WTC11 (cell line): Measurements from ENCODE around the gene RASGRP2. TPM values are rescaled to one million over a fixed set of nuclear protein-coding genes. Genes with fewer than 3 reads are reported as not detected.

Experiments
- ATAC-seq: fragments of 200-7000 bp; cut with Tn5 transposase; 2 replicates; pipeline ENCODE4 v1.10.0; 2021; ENCODE audit warnings: mild to moderate bottlenecking, moderate library complexity
- CTCF ChIA-PET: fragments of 300-600 bp; sonication (Branson Sonifier 250); formaldehyde crosslinking; loops from one replicate; lab custom pipeline; 2021; ENCODE audit warnings: antibody characterized with exemption; lab: Charles Lee
- POLR2A ChIA-PET: fragments of 350-600 bp; sonication (Branson Sonifier 250); formaldehyde crosslinking; loops from one replicate; lab custom pipeline; 2021; ENCODE audit warnings: antibody characterized with exemption; lab: Charles Lee
- DNase-seq: peaks from one replicate; pipeline ENCODE4 v3.0.0; 2021; ENCODE audit warnings: low spot score
- H3K27ac Mint-ChIP-seq: 2 replicates; pipeline ENCODE4 v1.8.0; 2021; ENCODE audit warnings: mixed read lengths
- H3K27me3 Mint-ChIP-seq: 2 replicates; pipeline ENCODE4 v1.8.0; 2021; ENCODE audit warnings: low read depth, mild to moderate bottlenecking, moderate library complexity, mixed read lengths
- H3K36me3 Mint-ChIP-seq: 2 replicates; pipeline ENCODE4 v1.8.0; 2021; ENCODE audit warnings: mixed read lengths
- H3K4me1 Mint-ChIP-seq: 2 replicates; pipeline ENCODE4 v1.8.0; 2022; ENCODE audit warnings: mixed read lengths
- H3K4me3 Mint-ChIP-seq: 2 replicates; pipeline ENCODE4 v1.8.0; 2021; ENCODE audit warnings: mild to moderate bottlenecking, moderate library complexity, mixed read lengths
- H3K9me3 Mint-ChIP-seq: 2 replicates; pipeline ENCODE4 v1.8.0; 2021; ENCODE audit warnings: mixed read lengths
- ELF4 ChIP-seq: sonication (generic); formaldehyde crosslinking; IDR thresholded peaks from 2 replicates; pipeline ENCODE4 v1.8.1; 2022; ENCODE audit warnings: low read depth, mild to moderate bottlenecking, moderate library complexity, missing genetic modification reagents
- EMX1 ChIP-seq: fragments of 250-450 bp; sonication (Bioruptor Pico); IDR thresholded peaks from 2 replicates; pipeline ENCODE4 v1.8.0; 2021; ENCODE audit warnings: mild to moderate bottlenecking
- ETV6 ChIP-seq: sonication (generic); formaldehyde crosslinking; IDR thresholded peaks from 2 replicates; pipeline ENCODE4 v1.8.1; 2022; ENCODE audit warnings: mild to moderate bottlenecking, missing genetic modification reagents
- FOXJ3 ChIP-seq: sonication (generic); formaldehyde crosslinking; IDR thresholded peaks from 2 replicates; pipeline ENCODE4 v1.9.0; 2021; ENCODE audit warnings: missing genetic modification reagents, mild to moderate bottlenecking, borderline replicate concordance
- GTF2I ChIP-seq: fragments of 250-450 bp; sonication (Bioruptor Pico); conservative IDR thresholded peaks from 2 replicates; pipeline ENCODE4 v1.4.0; 2021; ENCODE audit warnings: mild to moderate bottlenecking
- RORB ChIP-seq: fragments of 250-450 bp; sonication (Bioruptor Pico); IDR thresholded peaks from 2 replicates; pipeline ENCODE4 v1.9.0; 2021; ENCODE audit warnings: mild to moderate bottlenecking
- SMAD4 ChIP-seq: sonication (generic); formaldehyde crosslinking; IDR thresholded peaks from 2 replicates; pipeline ENCODE4 v1.8.0; 2022; ENCODE audit warnings: mild to moderate bottlenecking, missing genetic modification reagents
- SP1 ChIP-seq: sonication (generic); formaldehyde crosslinking; conservative IDR thresholded peaks from 2 replicates; pipeline ENCODE4 v1.8.1; 2022; ENCODE audit warnings: missing genetic modification reagents
- ZNF121 ChIP-seq: sonication (generic); formaldehyde crosslinking; IDR thresholded peaks from 2 replicates; pipeline ENCODE4 v1.8.0; 2023; ENCODE audit warnings: missing genetic modification reagents
- ZNF317 ChIP-seq: sonication (generic); formaldehyde crosslinking; IDR thresholded peaks from 2 replicates; pipeline ENCODE4 v1.8.1; 2023; ENCODE audit warnings: low read depth, mild to moderate bottlenecking, moderate library complexity, missing genetic modification reagents, borderline replicate concordance
- ZNF423 ChIP-seq: fragments of 250-450 bp; sonication (Bioruptor Pico); IDR thresholded peaks from 2 replicates; pipeline ENCODE4 v2.1.2; 2022; ENCODE audit warnings: mild to moderate bottlenecking, moderate library complexity
- total RNA-seq: library from RNA; stranded (reverse); gene quantifications from 3 replicates; pipeline ENCODE4 v1.2.3, GENCODE V29; 2021
- TF ChIP-seq, protein P1 (sequence below): sonication (generic); formaldehyde crosslinking; IDR thresholded peaks from 2 replicates; pipeline ENCODE4 v1.8.0; 2022; ENCODE audit warnings: mild to moderate bottlenecking, missing genetic modification reagents
- TF ChIP-seq, protein P2 (sequence below): sonication (generic); formaldehyde crosslinking; conservative IDR thresholded peaks from 2 replicates; pipeline ENCODE4 v1.8.1; 2022; ENCODE audit warnings: mild to moderate bottlenecking, missing genetic modification reagents
- TF ChIP-seq, protein P3 (sequence below): fragments of 250-450 bp; sonication (Bioruptor Pico); IDR thresholded peaks from 2 replicates; pipeline ENCODE4 v1.9.0; 2021; ENCODE audit warnings: mild to moderate bottlenecking
- TF ChIP-seq, protein P4 (sequence below): sonication (generic); formaldehyde crosslinking; IDR thresholded peaks from 2 replicates; pipeline ENCODE4 v1.8.1; 2022; ENCODE audit warnings: mild to moderate bottlenecking, moderate library complexity, missing genetic modification reagents
- TF ChIP-seq, protein P5 (sequence below): fragments of 250-450 bp; sonication (Bioruptor Pico); IDR thresholded peaks from 2 replicates; pipeline ENCODE4 v1.9.0; 2021; ENCODE audit warnings: moderate library complexity, mild to moderate bottlenecking, inconsistent platforms, borderline replicate concordance
- TF ChIP-seq, protein P6 (sequence below): sonication (generic); formaldehyde crosslinking; IDR thresholded peaks from 2 replicates; pipeline ENCODE4 v1.8.0; 2022; ENCODE audit warnings: mild to moderate bottlenecking, missing genetic modification reagents
- TF ChIP-seq, protein P7 (sequence below): fragments of 200-600 bp; IDR thresholded peaks from 2 replicates; pipeline ENCODE4 v1.8.0; 2022; ENCODE audit warnings: antibody characterized with exemption
- TF ChIP-seq, protein P8 (sequence below): sonication (generic); formaldehyde crosslinking; IDR thresholded peaks from 2 replicates; pipeline ENCODE4 v1.8.1; 2023; ENCODE audit warnings: mild to moderate bottlenecking, moderate library complexity, missing genetic modification reagents

The RASGRP2 gene
- total RNA-seq, 1 experiment from 2014 or later = 31.9 TPM

DNA sequence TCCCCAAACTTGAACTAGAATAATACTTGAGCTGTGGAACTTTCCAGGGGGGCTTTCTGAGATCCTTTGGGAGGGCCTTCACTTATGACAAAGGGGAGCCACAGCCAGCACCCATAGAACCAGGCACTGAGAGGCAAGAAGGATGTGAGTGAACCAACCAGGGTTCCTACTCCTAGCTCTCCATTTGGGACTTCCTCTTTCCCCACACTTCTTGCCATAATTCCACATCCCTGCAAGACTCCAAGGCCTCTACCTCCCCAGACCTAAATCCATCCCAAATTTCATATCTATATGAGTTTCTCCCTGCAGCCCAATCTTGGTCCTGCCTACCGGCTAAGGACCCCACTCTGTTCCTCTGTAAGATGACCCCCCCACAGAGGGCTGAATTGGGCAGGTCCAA lies 52.4 kb downstream of the RASGRP2 start (continued):
- TF ChIP-seq, protein P1, sequence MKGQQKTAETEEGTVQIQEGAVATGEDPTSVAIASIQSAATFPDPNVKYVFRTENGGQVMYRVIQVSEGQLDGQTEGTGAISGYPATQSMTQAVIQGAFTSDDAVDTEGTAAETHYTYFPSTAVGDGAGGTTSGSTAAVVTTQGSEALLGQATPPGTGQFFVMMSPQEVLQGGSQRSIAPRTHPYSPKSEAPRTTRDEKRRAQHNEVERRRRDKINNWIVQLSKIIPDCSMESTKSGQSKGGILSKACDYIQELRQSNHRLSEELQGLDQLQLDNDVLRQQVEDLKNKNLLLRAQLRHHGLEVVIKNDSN (CRISPR knock-in tag) = no peak
- TF ChIP-seq, protein P2, sequence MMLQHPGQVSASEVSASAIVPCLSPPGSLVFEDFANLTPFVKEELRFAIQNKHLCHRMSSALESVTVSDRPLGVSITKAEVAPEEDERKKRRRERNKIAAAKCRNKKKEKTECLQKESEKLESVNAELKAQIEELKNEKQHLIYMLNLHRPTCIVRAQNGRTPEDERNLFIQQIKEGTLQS = no peak
- TF ChIP-seq ELF4 (CRISPR knock-in tag) = no peak
- TF ChIP-seq, all 79 proteins: peak for 0

DNA sequence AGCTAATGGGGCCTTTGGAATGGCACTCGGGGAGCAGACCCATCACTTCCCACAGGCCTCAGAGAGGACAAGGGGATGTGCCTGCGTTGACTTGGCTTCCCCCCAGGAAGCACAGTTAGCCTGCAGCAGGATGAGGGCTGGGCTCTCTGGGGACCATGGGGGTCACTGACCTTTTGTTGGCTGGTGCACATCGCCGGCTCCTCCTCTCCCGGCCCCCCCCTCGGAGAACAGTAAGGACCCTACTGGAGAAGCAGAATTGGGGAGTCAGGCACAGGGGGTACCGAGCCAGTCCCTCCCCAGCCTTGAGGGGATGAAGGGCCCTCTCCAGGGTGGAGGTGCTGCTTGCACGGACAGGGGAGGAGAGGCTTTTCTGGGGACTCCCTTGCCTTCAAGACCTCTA lies 53.7 kb downstream of the RASGRP2 start:
- Mint-ChIP-seq H3K36me3 (no peaks in the 10 kb centered on the region), H3K4me1 (peaks cover 35% of the 10 kb centered on the region), H3K27ac (no peak overlapping the region), H3K27me3 (peaks cover 47% of the 10 kb centered on the region), H3K4me3 (no peak overlapping the region), H3K9me3 (no peaks in the 10 kb centered on the region)
- DNase-seq (no peak), ATAC-seq (no peak)
- ChIA-PET CTCF (interaction anchor here (0.5 to 2.4 kb wide), 6 partner anchors 14 to 64 kb away, joined by 3 to 76 read pairs (median 4); no protein-coding TSS in a partner anchor), POLR2A (no interaction called here)
- TF ChIP-seq EMX1 (CRISPR knock-in tag) (no peak), ZNF317 (CRISPR knock-in tag) (no peak), SP1 (CRISPR knock-in tag) (no peak), ZNF121 (no peak), RORB (no peak), GTF2I (CRISPR knock-in tag) (no peak)
- TF ChIP-seq, protein P3, sequence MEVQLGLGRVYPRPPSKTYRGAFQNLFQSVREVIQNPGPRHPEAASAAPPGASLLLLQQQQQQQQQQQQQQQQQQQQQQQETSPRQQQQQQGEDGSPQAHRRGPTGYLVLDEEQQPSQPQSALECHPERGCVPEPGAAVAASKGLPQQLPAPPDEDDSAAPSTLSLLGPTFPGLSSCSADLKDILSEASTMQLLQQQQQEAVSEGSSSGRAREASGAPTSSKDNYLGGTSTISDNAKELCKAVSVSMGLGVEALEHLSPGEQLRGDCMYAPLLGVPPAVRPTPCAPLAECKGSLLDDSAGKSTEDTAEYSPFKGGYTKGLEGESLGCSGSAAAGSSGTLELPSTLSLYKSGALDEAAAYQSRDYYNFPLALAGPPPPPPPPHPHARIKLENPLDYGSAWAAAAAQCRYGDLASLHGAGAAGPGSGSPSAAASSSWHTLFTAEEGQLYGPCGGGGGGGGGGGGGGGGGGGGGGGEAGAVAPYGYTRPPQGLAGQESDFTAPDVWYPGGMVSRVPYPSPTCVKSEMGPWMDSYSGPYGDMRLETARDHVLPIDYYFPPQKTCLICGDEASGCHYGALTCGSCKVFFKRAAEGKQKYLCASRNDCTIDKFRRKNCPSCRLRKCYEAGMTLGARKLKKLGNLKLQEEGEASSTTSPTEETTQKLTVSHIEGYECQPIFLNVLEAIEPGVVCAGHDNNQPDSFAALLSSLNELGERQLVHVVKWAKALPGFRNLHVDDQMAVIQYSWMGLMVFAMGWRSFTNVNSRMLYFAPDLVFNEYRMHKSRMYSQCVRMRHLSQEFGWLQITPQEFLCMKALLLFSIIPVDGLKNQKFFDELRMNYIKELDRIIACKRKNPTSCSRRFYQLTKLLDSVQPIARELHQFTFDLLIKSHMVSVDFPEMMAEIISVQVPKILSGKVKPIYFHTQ (CRISPR knock-in tag) = no peak
- TF ChIP-seq, protein P4, sequence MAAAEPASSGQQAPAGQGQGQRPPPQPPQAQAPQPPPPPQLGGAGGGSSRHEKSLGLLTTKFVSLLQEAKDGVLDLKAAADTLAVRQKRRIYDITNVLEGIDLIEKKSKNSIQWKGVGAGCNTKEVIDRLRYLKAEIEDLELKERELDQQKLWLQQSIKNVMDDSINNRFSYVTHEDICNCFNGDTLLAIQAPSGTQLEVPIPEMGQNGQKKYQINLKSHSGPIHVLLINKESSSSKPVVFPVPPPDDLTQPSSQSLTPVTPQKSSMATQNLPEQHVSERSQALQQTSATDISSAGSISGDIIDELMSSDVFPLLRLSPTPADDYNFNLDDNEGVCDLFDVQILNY = no peak
- TF ChIP-seq, protein P5, sequence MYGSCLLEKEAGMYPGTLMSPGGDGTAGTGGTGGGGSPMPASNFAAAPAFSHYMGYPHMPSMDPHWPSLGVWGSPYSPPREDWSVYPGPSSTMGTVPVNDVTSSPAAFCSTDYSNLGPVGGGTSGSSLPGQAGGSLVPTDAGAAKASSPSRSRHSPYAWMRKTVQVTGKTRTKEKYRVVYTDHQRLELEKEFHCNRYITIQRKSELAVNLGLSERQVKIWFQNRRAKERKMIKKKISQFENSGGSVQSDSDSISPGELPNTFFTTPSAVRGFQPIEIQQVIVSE (CRISPR knock-in tag) = no peak

DNA sequence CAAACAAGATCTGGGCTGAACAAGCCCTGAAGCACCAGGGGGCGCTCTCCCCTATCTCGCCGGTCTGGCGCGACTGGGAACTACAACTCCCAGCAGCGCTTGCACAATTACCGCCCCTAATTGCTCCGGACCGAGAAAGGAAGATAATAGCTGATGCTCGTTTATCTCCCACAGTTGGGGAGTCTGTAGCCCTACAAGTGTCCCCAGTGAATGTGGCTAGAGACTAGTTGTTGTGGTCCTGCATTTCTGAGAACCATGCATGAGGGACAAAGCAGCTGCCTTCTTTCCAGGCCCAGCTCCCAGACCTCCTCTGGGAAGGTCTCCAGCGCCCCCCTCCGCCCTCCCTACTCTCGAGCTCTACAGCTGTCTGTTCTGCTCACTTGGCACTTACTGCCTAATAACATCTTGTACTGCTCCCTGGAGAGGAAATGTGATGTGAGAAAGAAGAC lies 55.4 kb downstream of the RASGRP2 start:
- ATAC-seq (peak; percentile 88), DNase-seq (peak; percentile 98)
- Mint-ChIP-seq H3K4me1 (peaks cover 27% of the 10 kb centered on the region), H3K27ac (peak overlapping the region; percentile 39; the same call in 1 of the 2 replicates), H3K36me3 (no peaks in the 10 kb centered on the region), H3K4me3 (peak overlapping the region; percentile 87), H3K9me3 (no peaks in the 10 kb centered on the region), H3K27me3 (peaks cover 41% of the 10 kb centered on the region)
- ChIA-PET CTCF (interaction anchor here (0.6 to 2.4 kb wide), 78 partner anchors 9 to 1086 kb away, joined by 3 to 76 read pairs (median 5); partner anchors contain the start of genes BATF2, MAP4K2, MEN1 and NRXN2), POLR2A (interaction anchor here (0.5 to 1.3 kb wide), 3 partner anchors 28 to 80 kb away, joined by 3 to 5 read pairs (median 3); no protein-coding TSS in a partner anchor)
- TF ChIP-seq, protein P6, sequence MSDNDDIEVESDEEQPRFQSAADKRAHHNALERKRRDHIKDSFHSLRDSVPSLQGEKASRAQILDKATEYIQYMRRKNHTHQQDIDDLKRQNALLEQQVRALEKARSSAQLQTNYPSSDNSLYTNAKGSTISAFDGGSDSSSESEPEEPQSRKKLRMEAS (CRISPR knock-in tag) = 0 out of 2 replicates have a peak, but pooled peaks have one; percentile 27
- no peak for TF ChIP-seq ETV6
- TF ChIP-seq, protein P7, sequence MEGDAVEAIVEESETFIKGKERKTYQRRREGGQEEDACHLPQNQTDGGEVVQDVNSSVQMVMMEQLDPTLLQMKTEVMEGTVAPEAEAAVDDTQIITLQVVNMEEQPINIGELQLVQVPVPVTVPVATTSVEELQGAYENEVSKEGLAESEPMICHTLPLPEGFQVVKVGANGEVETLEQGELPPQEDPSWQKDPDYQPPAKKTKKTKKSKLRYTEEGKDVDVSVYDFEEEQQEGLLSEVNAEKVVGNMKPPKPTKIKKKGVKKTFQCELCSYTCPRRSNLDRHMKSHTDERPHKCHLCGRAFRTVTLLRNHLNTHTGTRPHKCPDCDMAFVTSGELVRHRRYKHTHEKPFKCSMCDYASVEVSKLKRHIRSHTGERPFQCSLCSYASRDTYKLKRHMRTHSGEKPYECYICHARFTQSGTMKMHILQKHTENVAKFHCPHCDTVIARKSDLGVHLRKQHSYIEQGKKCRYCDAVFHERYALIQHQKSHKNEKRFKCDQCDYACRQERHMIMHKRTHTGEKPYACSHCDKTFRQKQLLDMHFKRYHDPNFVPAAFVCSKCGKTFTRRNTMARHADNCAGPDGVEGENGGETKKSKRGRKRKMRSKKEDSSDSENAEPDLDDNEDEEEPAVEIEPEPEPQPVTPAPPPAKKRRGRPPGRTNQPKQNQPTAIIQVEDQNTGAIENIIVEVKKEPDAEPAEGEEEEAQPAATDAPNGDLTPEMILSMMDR = peak; percentile 93
- no peak for TF ChIP-seq RORB
- TF ChIP-seq, protein P8, sequence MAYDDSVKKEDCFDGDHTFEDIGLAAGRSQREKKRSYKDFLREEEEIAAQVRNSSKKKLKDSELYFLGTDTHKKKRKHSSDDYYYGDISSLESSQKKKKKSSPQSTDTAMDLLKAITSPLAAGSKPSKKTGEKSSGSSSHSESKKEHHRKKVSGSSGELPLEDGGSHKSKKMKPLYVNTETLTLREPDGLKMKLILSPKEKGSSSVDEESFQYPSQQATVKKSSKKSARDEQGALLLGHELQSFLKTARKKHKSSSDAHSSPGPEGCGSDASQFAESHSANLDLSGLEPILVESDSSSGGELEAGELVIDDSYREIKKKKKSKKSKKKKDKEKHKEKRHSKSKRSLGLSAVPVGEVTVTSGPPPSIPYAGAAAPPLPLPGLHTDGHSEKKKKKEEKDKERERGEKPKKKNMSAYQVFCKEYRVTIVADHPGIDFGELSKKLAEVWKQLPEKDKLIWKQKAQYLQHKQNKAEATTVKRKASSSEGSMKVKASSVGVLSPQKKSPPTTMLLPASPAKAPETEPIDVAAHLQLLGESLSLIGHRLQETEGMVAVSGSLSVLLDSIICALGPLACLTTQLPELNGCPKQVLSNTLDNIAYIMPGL = 0 out of 2 replicates have a peak, but pooled peaks have one; percentile 54
- TF ChIP-seq SMAD4 (CRISPR knock-in tag) = no peak
- TF ChIP-seq FOXJ3 = no peak
- no peak for TF ChIP-seq ZNF423 (CRISPR knock-in tag)
- no peak for TF ChIP-seq GTF2I (CRISPR knock-in tag)
- peak; percentile 50; the same call in 1 of the 2 replicates for TF ChIP-seq SP1 (CRISPR knock-in tag)
